ENCODE data around the gene MAGED4B. TPM values are rescaled to one million over a fixed set of nuclear protein-coding genes. Genes with fewer than 3 reads are reported as not detected.
A peak's percentile ranks its signal among the peaks of the same experiment; 100 is the strongest.
"Not testable (repeated sequence)": the region's sequence is repeated elsewhere in the genome, so short reads cannot be mapped to it uniquely, and the experiment has no call there.

Gene MAGED4B
- 304 TPM for total RNA-seq (ENCODE audit: unreplicated experiment)
- long read RNA-seq, transcript MAGED4B-201 (13 exons, 2,578 nt), result major isoform, 51 of 97 reads
- long read RNA-seq, transcript MAGED4B-211 (13 exons, 2,482 nt), result minor isoform, 9 of 97 reads
- long read RNA-seq, partial matches to known transcripts, result 12 of 97 reads
- long read RNA-seq, other reads (novel, unspliced or antisense), result 24 of 97 reads

DNA sequence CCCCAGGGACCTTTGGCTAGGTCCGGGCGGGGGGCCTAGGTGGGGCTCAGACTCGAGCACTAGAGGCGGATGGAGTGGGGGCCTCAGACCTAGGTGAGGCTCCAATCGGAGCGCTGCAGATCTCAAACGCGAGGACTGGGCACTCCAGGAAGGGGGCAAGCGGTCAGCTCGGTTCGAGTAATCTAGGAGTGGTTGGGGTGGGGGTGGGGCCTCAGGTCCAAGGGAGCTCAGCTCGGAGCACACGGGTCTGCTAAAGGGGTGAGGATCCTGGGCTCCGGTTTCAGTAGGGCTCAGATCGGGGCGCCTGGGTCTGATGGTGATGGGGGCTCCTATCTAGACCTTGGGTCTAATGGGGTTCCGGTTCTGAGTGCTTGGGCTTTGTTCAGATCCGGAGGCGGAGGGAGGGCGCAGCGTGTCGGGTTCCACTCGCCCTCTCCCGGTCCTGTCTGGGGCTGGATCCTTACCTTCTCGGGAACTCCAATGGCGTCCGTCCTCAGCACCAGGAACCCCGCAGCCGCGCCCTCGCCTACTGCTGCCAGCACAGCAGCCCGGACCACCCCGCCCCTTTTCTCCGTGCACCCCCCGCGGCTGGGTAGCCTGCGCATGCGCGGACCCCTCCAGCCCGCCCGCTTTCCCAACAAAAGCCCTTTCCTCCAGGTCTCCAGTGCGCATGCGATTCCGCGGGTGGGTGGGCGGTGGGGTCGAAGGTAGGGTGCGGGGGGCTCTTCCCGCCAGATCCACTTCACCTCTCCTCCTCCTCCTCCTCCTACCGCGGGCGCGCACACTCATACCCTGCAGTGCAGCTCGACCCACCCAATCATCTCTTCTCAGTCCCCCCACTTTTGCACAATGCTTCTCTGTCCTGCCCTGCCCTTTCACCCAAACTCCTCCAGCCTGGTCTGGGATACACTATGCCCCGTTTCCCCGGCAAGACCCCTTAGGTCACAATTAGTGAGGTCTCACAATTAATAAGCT lies at the start of gene MAGED4B:
MAGED4B (minus strand) TSS at position 518 of the 975 bp plus-strand sequence. CDS start 1,011 bp downstream, outside the sequence.
- not testable (repeated sequence) for DNase-seq; H3K4me1 Mint-ChIP-seq (ENCODE audit: low read depth, unreplicated experiment); H3K27me3 Mint-ChIP-seq (ENCODE audit: unreplicated experiment); H3K27ac Mint-ChIP-seq (ENCODE audit: unreplicated experiment); H3K9me3 Mint-ChIP-seq (ENCODE audit: unreplicated experiment); H3K4me3 Mint-ChIP-seq (ENCODE audit: unreplicated experiment); H3K36me3 Mint-ChIP-seq (ENCODE audit: unreplicated experiment)

- Mint-ChIP-seq H3K27ac (ENCODE audit: unreplicated experiment) (peak overlapping the region; percentile 59), H3K36me3 (ENCODE audit: unreplicated experiment) (no peaks in the 10 kb centered on the region), H3K4me3 (ENCODE audit: unreplicated experiment) (no peak overlapping the region), H3K4me1 (ENCODE audit: low read depth, unreplicated experiment) (no peaks in the 10 kb centered on the region), H3K27me3 (ENCODE audit: unreplicated experiment) (no peaks in the 10 kb centered on the region), H3K9me3 (ENCODE audit: unreplicated experiment) (no peaks in the 10 kb centered on the region)
- DNase-seq, result no peak
- TF ChIP-seq CTCF (IDR thresholded peaks at IDR 0.05; ENCODE audit: partially characterized antibody, unreplicated experiment), result no peak
Observed at GRCh38 chrX:52118262-52118661, 49.3 kb upstream of the MAGED4B start.

- Mint-ChIP-seq H3K27me3 (ENCODE audit: unreplicated experiment) (no peaks in the 10 kb centered on the region), H3K4me3 (ENCODE audit: unreplicated experiment) (no peak overlapping the region), H3K27ac (ENCODE audit: unreplicated experiment) (no peak overlapping the region), H3K4me1 (ENCODE audit: low read depth, unreplicated experiment) (no peaks in the 10 kb centered on the region), H3K9me3 (ENCODE audit: unreplicated experiment) (no peaks in the 10 kb centered on the region), H3K36me3 (ENCODE audit: unreplicated experiment) (no peaks in the 10 kb centered on the region)
- no peak for TF ChIP-seq CTCF (IDR thresholded peaks at IDR 0.05; ENCODE audit: partially characterized antibody, unreplicated experiment)
- no peak for DNase-seq
Observed at GRCh38 chrX:52082578-52082977, 13.6 kb upstream of the MAGED4B start.

- Mint-ChIP-seq H3K27ac (ENCODE audit: unreplicated experiment) (no peak overlapping the region), H3K36me3 (ENCODE audit: unreplicated experiment) (no peaks in the 10 kb centered on the region), H3K27me3 (ENCODE audit: unreplicated experiment) (no peaks in the 10 kb centered on the region), H3K4me3 (ENCODE audit: unreplicated experiment) (no peak overlapping the region), H3K9me3 (ENCODE audit: unreplicated experiment) (no peaks in the 10 kb centered on the region), H3K4me1 (ENCODE audit: low read depth, unreplicated experiment) (no peaks in the 10 kb centered on the region)
- no peak for TF ChIP-seq CTCF (IDR thresholded peaks at IDR 0.05; ENCODE audit: partially characterized antibody, unreplicated experiment)
- DNase-seq, result no peak
Observed at GRCh38 chrX:52078131-52078530, 9.1 kb upstream of the MAGED4B start.

- not testable (repeated sequence) for H3K27me3 Mint-ChIP-seq (ENCODE audit: unreplicated experiment); H3K4me1 Mint-ChIP-seq (ENCODE audit: low read depth, unreplicated experiment); H3K27ac Mint-ChIP-seq (ENCODE audit: unreplicated experiment); H3K4me3 Mint-ChIP-seq (ENCODE audit: unreplicated experiment); H3K9me3 Mint-ChIP-seq (ENCODE audit: unreplicated experiment); H3K36me3 Mint-ChIP-seq (ENCODE audit: unreplicated experiment); DNase-seq
Observed at GRCh38 chrX:52042288-52042687, 26.7 kb downstream of the MAGED4B start.

DNA sequence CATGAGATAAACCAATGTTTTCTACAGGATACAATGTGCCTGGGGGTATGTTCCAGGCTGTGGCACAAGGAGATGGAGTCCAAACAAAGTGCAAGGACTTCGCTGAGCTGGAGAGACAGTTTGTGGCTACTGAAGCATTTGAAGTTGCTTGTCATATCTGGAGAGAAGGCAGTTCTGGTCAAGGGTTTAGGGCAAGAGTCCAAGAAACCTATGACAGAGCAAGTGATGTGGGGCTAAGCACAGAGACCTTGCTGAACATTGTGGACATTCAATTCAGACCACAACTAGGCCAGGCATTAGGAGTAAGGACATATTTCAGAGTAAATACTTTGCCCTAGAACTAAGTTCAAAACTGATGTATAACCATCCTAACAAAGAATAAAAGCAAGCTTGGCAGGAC lies 34.8 kb downstream of the MAGED4B start:
- H3K9me3 Mint-ChIP-seq (ENCODE audit: unreplicated experiment), result no peaks in the 10 kb centered on the region
- no peaks in the 10 kb centered on the region for H3K27me3 Mint-ChIP-seq (ENCODE audit: unreplicated experiment)
- H3K4me1 Mint-ChIP-seq (ENCODE audit: low read depth, unreplicated experiment), result no peaks in the 10 kb centered on the region
- H3K27ac Mint-ChIP-seq (ENCODE audit: unreplicated experiment), result no peak overlapping the region
- no peak overlapping the region for H3K4me3 Mint-ChIP-seq (ENCODE audit: unreplicated experiment)
- TF ChIP-seq CTCF (IDR thresholded peaks at IDR 0.05; ENCODE audit: partially characterized antibody, unreplicated experiment), result no peak
- no peak for DNase-seq
- no peaks in the 10 kb centered on the region for H3K36me3 Mint-ChIP-seq (ENCODE audit: unreplicated experiment)

Measured in glutamatergic neuron (in vitro differentiated cells).